ENCODE measurements around the gene PSMG3. TPM values are rescaled to one million over a fixed set of nuclear protein-coding genes. Genes with fewer than 3 reads are reported as not detected.

The PSMG3 gene
- total and polyA plus RNA-seq, 8 donors: 19.8 to 31.2 (median 25.1) TPM

DNA sequence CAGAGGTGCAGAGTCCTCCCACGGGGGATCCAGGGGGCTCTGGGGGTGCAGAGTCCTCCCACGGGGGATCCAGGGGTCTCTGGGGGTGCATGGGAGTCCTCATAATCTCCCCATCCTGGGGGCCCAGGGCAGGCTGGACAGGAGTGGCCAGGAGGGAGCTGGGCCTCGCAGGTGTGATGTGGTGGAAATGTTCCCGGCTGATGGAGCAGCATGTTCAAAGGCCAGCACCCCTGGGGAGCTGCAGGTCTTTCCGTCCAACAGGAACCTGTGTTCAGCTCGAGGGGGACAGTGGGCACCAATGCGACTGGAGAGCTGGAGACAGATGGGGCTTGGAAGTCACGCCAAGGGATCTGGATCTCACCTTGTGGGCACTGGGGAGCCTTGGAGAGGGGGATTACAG is 38.5 kb upstream of the PSMG3 start:
- Histone ChIP-seq H3K4me3 (no peak overlapping the region), H3K4me1 (no peaks in the 10 kb centered on the region), H3K27ac (no peak overlapping the region), H3K36me3 (no peaks in the 10 kb centered on the region), H3K9me3 (no peaks in the 10 kb centered on the region), H3K27me3 (peaks cover 4 to 71% of the 10 kb centered on the region in 2 donors)
- TF ChIP-seq, protein P1, sequence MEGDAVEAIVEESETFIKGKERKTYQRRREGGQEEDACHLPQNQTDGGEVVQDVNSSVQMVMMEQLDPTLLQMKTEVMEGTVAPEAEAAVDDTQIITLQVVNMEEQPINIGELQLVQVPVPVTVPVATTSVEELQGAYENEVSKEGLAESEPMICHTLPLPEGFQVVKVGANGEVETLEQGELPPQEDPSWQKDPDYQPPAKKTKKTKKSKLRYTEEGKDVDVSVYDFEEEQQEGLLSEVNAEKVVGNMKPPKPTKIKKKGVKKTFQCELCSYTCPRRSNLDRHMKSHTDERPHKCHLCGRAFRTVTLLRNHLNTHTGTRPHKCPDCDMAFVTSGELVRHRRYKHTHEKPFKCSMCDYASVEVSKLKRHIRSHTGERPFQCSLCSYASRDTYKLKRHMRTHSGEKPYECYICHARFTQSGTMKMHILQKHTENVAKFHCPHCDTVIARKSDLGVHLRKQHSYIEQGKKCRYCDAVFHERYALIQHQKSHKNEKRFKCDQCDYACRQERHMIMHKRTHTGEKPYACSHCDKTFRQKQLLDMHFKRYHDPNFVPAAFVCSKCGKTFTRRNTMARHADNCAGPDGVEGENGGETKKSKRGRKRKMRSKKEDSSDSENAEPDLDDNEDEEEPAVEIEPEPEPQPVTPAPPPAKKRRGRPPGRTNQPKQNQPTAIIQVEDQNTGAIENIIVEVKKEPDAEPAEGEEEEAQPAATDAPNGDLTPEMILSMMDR (IDR thresholded peaks at IDR 0.05): no peak
- DNase-seq (no peak), ATAC-seq (no peak)
- intact Hi-C loops (cut with DNase I): no loop called here

DNA sequence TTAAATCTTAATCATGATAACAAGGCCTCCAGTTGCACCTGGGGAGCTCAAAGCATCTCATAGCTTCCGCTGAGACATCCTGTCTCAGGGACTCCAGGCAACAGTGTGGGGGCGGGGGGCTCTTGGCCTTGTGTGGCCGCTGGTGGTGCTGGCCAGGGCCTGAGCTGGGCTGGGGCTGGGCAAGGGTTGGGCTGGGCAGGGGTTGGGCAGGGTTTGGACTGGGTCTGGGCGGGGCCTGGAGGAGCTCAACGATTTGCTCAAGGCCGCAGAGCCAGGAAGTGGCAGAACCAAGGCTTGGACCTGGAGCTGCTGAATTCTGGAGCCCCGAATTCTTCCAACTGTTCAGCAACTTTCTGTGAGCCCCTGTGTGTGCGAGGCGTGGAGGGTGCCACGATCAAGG is 37.9 kb upstream of the PSMG3 start:
- intact Hi-C loops (cut with DNase I): no loop called here
- ATAC-seq (no peak), DNase-seq (peak in 1 of 4 donors; percentile 71)
- TF ChIP-seq, protein P1 (IDR thresholded peaks at IDR 0.05): no peak
- H3K9me3 ChIP-seq: no peaks in the 10 kb centered on the region
- no peaks in the 10 kb centered on the region for H3K36me3 ChIP-seq
- H3K27ac ChIP-seq: no peak overlapping the region
- H3K27me3 ChIP-seq: peaks cover 4 to 75% of the 10 kb centered on the region in 2 donors
- no peak overlapping the region for H3K4me3 ChIP-seq
- no peaks in the 10 kb centered on the region for H3K4me1 ChIP-seq

DNA sequence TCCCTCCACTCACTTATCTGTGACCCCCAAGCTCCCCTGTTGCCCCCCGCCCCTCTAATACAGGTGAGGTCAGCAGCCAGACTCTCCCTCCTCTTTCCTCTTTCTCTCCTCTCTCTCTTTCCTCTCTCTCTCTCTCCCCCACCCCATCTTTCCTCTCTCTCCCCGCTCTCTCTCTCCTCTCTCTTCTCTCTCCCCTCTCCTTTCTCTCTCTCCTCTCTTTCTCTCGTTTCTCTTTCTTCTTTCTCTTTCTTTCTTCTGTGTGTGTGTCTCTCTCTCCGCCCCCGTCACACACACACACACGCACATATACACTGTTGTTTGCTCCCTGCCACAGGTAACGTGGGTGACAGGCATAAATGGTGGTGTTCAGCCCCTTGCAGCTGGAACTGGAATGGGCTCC is 37.2 kb upstream of the PSMG3 start:
- peaks cover 4 to 80% of the 10 kb centered on the region in 2 donors for H3K27me3 ChIP-seq
- no peaks in the 10 kb centered on the region for H3K9me3 ChIP-seq
- TF ChIP-seq, protein P1 (IDR thresholded peaks at IDR 0.05): no peak
- H3K4me1 ChIP-seq: no peaks in the 10 kb centered on the region
- ATAC-seq (no peak), DNase-seq (no peak)
- H3K4me3 ChIP-seq: no peak overlapping the region
- intact Hi-C loops (cut with DNase I): no loop called here
- H3K27ac ChIP-seq: no peak overlapping the region
- no peaks in the 10 kb centered on the region for H3K36me3 ChIP-seq

DNA sequence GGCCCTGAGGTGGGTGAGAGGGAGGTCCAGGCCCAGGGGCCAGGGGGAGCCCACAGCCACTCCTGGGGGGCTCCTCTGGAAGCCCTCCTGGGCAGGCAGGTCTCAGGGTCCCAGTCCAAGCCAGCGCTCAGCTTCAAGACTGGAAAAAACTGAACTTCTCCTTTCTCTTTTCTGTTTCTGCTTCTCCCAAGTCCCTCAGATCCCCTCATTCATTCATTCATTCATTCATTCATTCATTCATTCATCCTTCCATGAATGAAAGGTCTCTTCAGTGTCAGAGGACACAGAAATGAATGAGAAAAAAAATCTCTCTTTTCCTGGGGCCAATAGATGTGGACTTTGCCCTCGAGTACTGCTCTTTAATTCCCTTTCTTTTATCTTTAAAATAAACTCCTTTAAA is 34.6 kb upstream of the PSMG3 start:
- intact Hi-C loops (cut with DNase I): no loop called here
- DNase-seq (no peak), ATAC-seq (no peak)
- no peak overlapping the region for H3K27ac ChIP-seq
- H3K36me3 ChIP-seq: no peaks in the 10 kb centered on the region
- TF ChIP-seq, protein P1 (IDR thresholded peaks at IDR 0.05): no peak
- no peaks in the 10 kb centered on the region for H3K9me3 ChIP-seq
- H3K4me1 ChIP-seq: no peaks in the 10 kb centered on the region
- peaks cover 4 to 81% of the 10 kb centered on the region in 2 donors for H3K27me3 ChIP-seq
- no peak overlapping the region for H3K4me3 ChIP-seq

DNA sequence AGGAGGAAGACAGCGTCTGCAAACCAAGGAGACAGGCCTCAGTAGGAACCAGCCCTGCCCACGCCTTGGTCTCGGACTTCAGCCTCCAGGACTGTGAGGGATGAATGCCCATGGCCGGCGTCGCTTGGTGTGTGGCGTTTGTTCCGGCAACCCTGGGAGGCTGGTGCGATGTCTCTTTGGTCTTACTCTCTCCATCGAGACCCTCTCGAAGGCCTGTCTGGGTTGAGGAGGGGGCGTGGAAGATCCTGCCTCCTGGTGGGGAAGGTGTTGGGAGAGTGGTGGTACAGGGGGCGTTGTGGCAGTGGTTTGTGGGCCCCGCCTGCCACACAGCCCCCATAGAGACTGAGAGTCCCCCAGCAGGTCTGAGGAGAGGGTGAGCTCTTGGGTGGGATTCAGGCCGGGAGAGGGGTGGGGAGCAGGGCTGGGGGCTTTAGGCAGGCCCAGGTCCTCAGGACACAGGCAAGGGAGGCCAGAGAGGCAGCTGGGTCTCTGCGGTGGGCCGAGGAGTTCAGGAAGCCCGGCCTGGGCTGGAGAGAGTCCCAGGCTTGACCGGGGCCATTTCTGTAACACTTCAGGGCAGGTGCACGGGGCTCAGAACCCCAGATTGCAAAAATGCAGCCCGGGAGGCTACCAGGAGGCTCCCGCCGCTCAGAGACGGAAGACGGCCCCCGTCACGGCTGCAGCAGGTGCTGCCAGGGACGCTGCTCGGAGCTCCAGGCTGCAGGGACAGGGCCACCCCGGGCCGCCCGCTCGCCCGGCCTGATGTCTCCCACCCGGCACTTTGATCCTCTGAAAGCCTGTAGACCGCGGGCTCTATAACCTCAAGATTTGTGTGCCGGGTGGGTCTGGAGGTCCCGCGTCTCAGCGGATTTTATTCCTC is 33.8 kb upstream of the PSMG3 start:
- DNase-seq: peak in 1 of 4 donors; percentile 77
- Histone ChIP-seq H3K27me3 (peaks cover 4 to 76% of the 10 kb centered on the region in 2 donors), H3K9me3 (no peaks in the 10 kb centered on the region), H3K36me3 (no peaks in the 10 kb centered on the region), H3K27ac (no peak overlapping the region), H3K4me1 (no peaks in the 10 kb centered on the region), H3K4me3 (no peak overlapping the region)
- TF ChIP-seq, protein P1 (IDR thresholded peaks at IDR 0.05): no peak
- no peak for ATAC-seq
- intact Hi-C loops (cut with DNase I): no loop called here
